Naive B cell (primary cell): ENCODE measurements around the gene PEAK1. TPM values are rescaled to one million over a fixed set of nuclear protein-coding genes. Genes with fewer than 3 reads are reported as not detected.
A peak's percentile ranks its signal among the peaks of the same experiment; 100 is the strongest.
"Not testable (repeated sequence)": the region's sequence is repeated elsewhere in the genome, so short reads cannot be mapped to it uniquely, and the experiment has no call there.

ENCODE experiments used
- ATAC-seq, 2 donors: fragments of 150-1000 bp; cut with Tn5 transposase; 2 replicates each; pipeline ENCODE4 v1.10.0; 2021; ENCODE audit warnings: low read depth in 2 of 2, mild to moderate bottlenecking in 2 of 2, moderate library complexity in 2 of 2
- DNase-seq: peaks from one replicate; pipeline ENCODE4 v3.0.0; 2022
- H3K27ac Mint-ChIP-seq, 6 donors: one replicate each; pipeline ENCODE4 v1.8.0; 2020 to 2022; ENCODE audit warnings: mild to moderate bottlenecking in 6 of 6, mixed read lengths in 6 of 6, moderate library complexity in 5 of 6, inconsistent platforms in 2 of 6
- H3K27me3 Mint-ChIP-seq, 3 donors: one replicate each; pipeline ENCODE4 v1.8.0; 2021 to 2022; ENCODE audit warnings: mixed read lengths in 3 of 3, mild to moderate bottlenecking in 1 of 3
- H3K36me3 Mint-ChIP-seq, 2 donors: one replicate each; pipeline ENCODE4 v1.8.0; 2020 to 2022; ENCODE audit warnings: mixed read lengths in 2 of 2, inconsistent platforms in 1 of 2, mild to moderate bottlenecking in 1 of 2
- H3K4me1 Mint-ChIP-seq, 3 donors: one replicate each; pipeline ENCODE4 v1.8.0; 2020 to 2022; ENCODE audit warnings: mixed read lengths in 3 of 3, inconsistent platforms in 1 of 3, mild to moderate bottlenecking in 1 of 3, moderate library complexity in 1 of 3
- H3K4me3 Mint-ChIP-seq, 8 donors: one replicate each; pipeline ENCODE4 v1.8.0; 2020 to 2022; ENCODE audit warnings: mild to moderate bottlenecking in 8 of 8, mixed read lengths in 8 of 8, moderate library complexity in 8 of 8, inconsistent platforms in 2 of 8
- H3K9me3 Mint-ChIP-seq, 7 donors: one replicate each; pipeline ENCODE4 v1.8.0; 2020 to 2022; ENCODE audit warnings: mixed read lengths in 7 of 7, mild to moderate bottlenecking in 5 of 7, inconsistent platforms in 2 of 7, moderate library complexity in 1 of 7
- polyA plus RNA-seq, 6 donors: library from polyadenylated mRNA; unstranded; fragments of 300-500 nt; fragmentation: Illumina TruSeq; gene quantifications; one replicate each; pipeline ENCODE4 v1.2.3, GENCODE V29; 2021; ENCODE audit warnings: low read depth in 6 of 6

Gene PEAK1
- polyA plus RNA-seq, 6 donors from 2014 or later: 3.4 to 6.2 (median 4.2) TPM; not detected in 1

GRCh38 chr15:77201665-77202064 lies 218.2 kb downstream of the PEAK1 start:
- no peak for ATAC-seq
- Mint-ChIP-seq H3K27me3 (no peaks in the 10 kb centered on the region), H3K4me1 (no peaks in the 10 kb centered on the region), H3K9me3 (peaks cover 5 to 20% (median 11%) of the 10 kb centered on the region in 7 donors), H3K27ac (peak overlapping the region in 1 of 6 donors; percentile 30), H3K36me3 (peaks cover 17 to 23% of the 10 kb centered on the region in 2 donors), H3K4me3 (no peak overlapping the region)
- no peak for DNase-seq

GRCh38 chr15:77196381-77196780 lies 223.5 kb downstream of the PEAK1 start:
- ATAC-seq: no peak

GRCh38 chr15:77195586-77195985 lies 224.3 kb downstream of the PEAK1 start:
- DNase-seq (no peak), ATAC-seq (no peak)
- Mint-ChIP-seq H3K36me3 (peaks cover 17 to 23% of the 10 kb centered on the region in 2 donors), H3K4me3 (no peak overlapping the region), H3K4me1 (peaks cover 13 to 19% (median 18%) of the 10 kb centered on the region in 3 donors), H3K27me3 (no peaks in the 10 kb centered on the region), H3K9me3 (peaks cover 5 to 20% (median 11%) of the 10 kb centered on the region in 7 donors), H3K27ac (peak overlapping the region in 3 of 6 donors; percentile 2 to 45 (median 45))

More at GRCh38 chr15:77196381-77196780, 223.5 kb downstream of the PEAK1 start:
- Mint-ChIP-seq H3K9me3 (peaks cover 5 to 20% (median 11%) of the 10 kb centered on the region in 7 donors), H3K36me3 (peaks cover 17 to 23% of the 10 kb centered on the region in 2 donors), H3K27ac (peak overlapping the region in 1 of 6 donors; percentile 59), H3K27me3 (no peaks in the 10 kb centered on the region), H3K4me1 (peaks cover 13 to 19% (median 18%) of the 10 kb centered on the region in 3 donors), H3K4me3 (no peak overlapping the region)
- no peak for DNase-seq

GRCh38 chr15:77192451-77192850 lies 227.5 kb downstream of the PEAK1 start:
- no peak for DNase-seq
- Mint-ChIP-seq H3K4me3 (no peak overlapping the region), H3K36me3 (no peaks in the 10 kb centered on the region), H3K27me3 (no peaks in the 10 kb centered on the region), H3K4me1 (peaks cover 33 to 50% (median 38%) of the 10 kb centered on the region in 3 donors), H3K9me3 (no peaks in the 10 kb centered on the region), H3K27ac (peak overlapping the region in 1 of 6 donors; percentile 42)
- ATAC-seq: no peak

GRCh38 chr15:77191230-77191834 lies 228.6 kb downstream of the PEAK1 start:
- Mint-ChIP-seq H3K4me3 (no peak overlapping the region), H3K36me3 (no peaks in the 10 kb centered on the region), H3K27me3 (no peaks in the 10 kb centered on the region), H3K27ac (no peak overlapping the region), H3K9me3 (no peaks in the 10 kb centered on the region), H3K4me1 (peaks cover 38 to 60% (median 49%) of the 10 kb centered on the region in 3 donors)
- no peak for DNase-seq
- no peak for ATAC-seq

DNA sequence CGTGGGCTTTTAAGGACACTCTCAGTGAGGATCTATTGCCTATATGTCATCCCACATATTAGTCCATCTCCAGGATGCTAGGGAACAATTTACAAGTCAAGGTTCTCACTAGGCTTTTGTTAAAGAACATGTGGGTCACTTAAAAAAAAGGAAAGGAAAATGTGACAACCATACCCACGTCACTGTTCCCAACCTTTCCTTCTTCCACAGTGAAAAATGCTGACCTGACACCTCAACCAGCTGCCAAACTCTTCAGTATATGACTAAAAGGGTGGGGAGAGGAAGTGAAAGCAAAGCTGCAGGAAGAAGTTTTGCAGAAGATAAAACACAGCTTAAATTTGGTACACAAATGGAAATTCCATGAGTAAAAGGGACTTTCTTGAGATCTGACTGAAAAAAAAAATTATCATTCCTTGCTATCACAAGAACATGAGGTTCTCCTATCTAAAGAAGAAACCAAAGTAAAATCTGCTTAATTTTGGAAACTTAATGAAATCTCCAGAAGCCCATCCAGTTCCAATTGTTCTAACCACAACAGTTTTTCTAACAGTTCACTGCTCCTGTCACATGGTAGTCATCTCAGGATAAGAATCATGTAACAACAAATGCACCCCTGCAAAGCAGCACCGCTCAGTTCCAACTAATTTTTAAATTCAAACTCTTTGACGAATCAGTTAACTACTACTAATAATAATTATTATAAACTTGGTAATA lies 232.0 kb downstream of the PEAK1 start:
- ATAC-seq (peak; percentile 92 to 93), DNase-seq (peak; percentile 67)
- no peaks in the 10 kb centered on the region for H3K9me3 Mint-ChIP-seq
- peaks cover 30 to 68% (median 59%) of the 10 kb centered on the region in 3 donors for H3K4me1 Mint-ChIP-seq
- peak overlapping the region; percentile 39 to 87 (median 65) for H3K4me3 Mint-ChIP-seq
- H3K36me3 Mint-ChIP-seq: no peaks in the 10 kb centered on the region
- H3K27me3 Mint-ChIP-seq: no peaks in the 10 kb centered on the region
- H3K27ac Mint-ChIP-seq: peak overlapping the region; percentile 80 to 96 (median 88)

- Mint-ChIP-seq H3K4me1 (peaks cover 39 to 81% (median 72%) of the 10 kb centered on the region in 3 donors), H3K9me3 (no peaks in the 10 kb centered on the region), H3K27ac (peak overlapping the region in 4 of 6 donors; percentile 21 to 91 (median 72)), H3K4me3 (peak overlapping the region in 3 of 8 donors; percentile 29 to 65 (median 60)), H3K36me3 (no peaks in the 10 kb centered on the region), H3K27me3 (no peaks in the 10 kb centered on the region)
- DNase-seq: no peak
- ATAC-seq: no peak
Observed at GRCh38 chr15:77186594-77187011, 233.3 kb downstream of the PEAK1 start.

GRCh38 chr15:77185242-77185785 lies 234.6 kb downstream of the PEAK1 start:
- Mint-ChIP-seq H3K36me3 (no peaks in the 10 kb centered on the region), H3K27ac (peak overlapping the region; percentile 21 to 93 (median 59)), H3K27me3 (no peaks in the 10 kb centered on the region), H3K9me3 (no peaks in the 10 kb centered on the region), H3K4me3 (peak overlapping the region in 7 of 8 donors; percentile 2 to 72 (median 36)), H3K4me1 (peaks cover 52 to 91% (median 84%) of the 10 kb centered on the region in 3 donors)
- no peak for DNase-seq
- no peak for ATAC-seq

GRCh38 chr15:77184352-77184751 lies 235.6 kb downstream of the PEAK1 start:
- not testable (repeated sequence) for H3K36me3 Mint-ChIP-seq, H3K27ac Mint-ChIP-seq, ATAC-seq, H3K9me3 Mint-ChIP-seq, H3K27me3 Mint-ChIP-seq, DNase-seq
- peaks cover 55 to 91% (median 87%) of the 10 kb centered on the region in 3 donors for H3K4me1 Mint-ChIP-seq
- H3K4me3 Mint-ChIP-seq: peak overlapping the region in 2 of 8 donors; percentile 2 to 10

DNA sequence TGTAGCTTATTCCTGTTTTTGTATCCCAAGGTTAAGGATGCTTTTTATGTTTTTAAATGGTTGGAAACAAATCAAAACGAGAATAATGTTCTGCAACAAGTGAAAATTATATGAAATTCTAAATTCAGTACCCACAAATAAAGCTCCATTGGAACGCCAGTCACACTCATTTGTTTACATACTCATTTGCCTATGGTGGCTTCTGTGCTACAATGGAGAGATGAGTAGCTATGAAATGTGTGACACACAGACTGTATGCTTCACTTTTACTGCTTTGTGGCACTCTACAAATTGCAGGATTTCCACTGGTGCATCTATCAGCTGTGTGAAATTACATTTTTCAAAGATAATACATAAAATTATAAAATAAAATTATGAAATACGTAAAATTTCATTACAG lies 236.8 kb downstream of the PEAK1 start:
- H3K36me3 Mint-ChIP-seq: no peaks in the 10 kb centered on the region
- H3K27ac Mint-ChIP-seq: peak overlapping the region in 1 of 6 donors; percentile 29
- H3K27me3 Mint-ChIP-seq: no peaks in the 10 kb centered on the region
- ATAC-seq (no peak), DNase-seq (no peak)
- no peaks in the 10 kb centered on the region for H3K9me3 Mint-ChIP-seq
- peak overlapping the region in 4 of 8 donors; percentile 43 to 65 (median 53) for H3K4me3 Mint-ChIP-seq
- peaks cover 58 to 91% (median 83%) of the 10 kb centered on the region in 3 donors for H3K4me1 Mint-ChIP-seq

GRCh38 chr15:77181305-77182074 lies 238.4 kb downstream of the PEAK1 start:
- Mint-ChIP-seq H3K9me3 (no peaks in the 10 kb centered on the region), H3K27me3 (no peaks in the 10 kb centered on the region), H3K4me3 (peak overlapping the region; percentile 65 to 89 (median 78)), H3K27ac (peak overlapping the region; percentile 79 to 98 (median 92)), H3K36me3 (no peaks in the 10 kb centered on the region), H3K4me1 (peaks cover 48 to 87% (median 72%) of the 10 kb centered on the region in 3 donors)
- ATAC-seq (peak; percentile 86 to 91), DNase-seq (peak; percentile 65)

- Mint-ChIP-seq H3K4me3 (peak overlapping the region in 7 of 8 donors; percentile 65 to 89 (median 77)), H3K9me3 (no peaks in the 10 kb centered on the region), H3K36me3 (no peaks in the 10 kb centered on the region), H3K27ac (peak overlapping the region; percentile 79 to 98 (median 92)), H3K4me1 (peaks cover 48 to 79% (median 68%) of the 10 kb centered on the region in 3 donors), H3K27me3 (no peaks in the 10 kb centered on the region)
- ATAC-seq (no peak), DNase-seq (no peak)
Observed at GRCh38 chr15:77180757-77181156, 239.1 kb downstream of the PEAK1 start.

- DNase-seq: no peak
- Mint-ChIP-seq H3K27me3 (no peaks in the 10 kb centered on the region), H3K36me3 (no peaks in the 10 kb centered on the region), H3K4me3 (peak overlapping the region; percentile 6 to 89 (median 64)), H3K9me3 (no peaks in the 10 kb centered on the region), H3K27ac (peak overlapping the region; percentile 78 to 94 (median 90)), H3K4me1 (peaks cover 44 to 75% (median 63%) of the 10 kb centered on the region in 3 donors)
- ATAC-seq: no peak
Observed at GRCh38 chr15:77180270-77180669, 239.6 kb downstream of the PEAK1 start.
